Skeletal muscle cell (primary cell): ENCODE results near the gene COX7A2.

Experiments
- DNase-seq: peaks from one replicate; pipeline ENCODE4 v3.0.0-alpha.2; 2010; ENCODE audit warnings: low read depth
- H3K4me3 ChIP-seq: 2 replicates; pipeline ENCODE4 v1.5.1; 2011; ENCODE audit warnings: low read depth, mild to moderate bottlenecking, control low read depth, low read length, moderate library complexity

COX7A2 gene

DNA sequence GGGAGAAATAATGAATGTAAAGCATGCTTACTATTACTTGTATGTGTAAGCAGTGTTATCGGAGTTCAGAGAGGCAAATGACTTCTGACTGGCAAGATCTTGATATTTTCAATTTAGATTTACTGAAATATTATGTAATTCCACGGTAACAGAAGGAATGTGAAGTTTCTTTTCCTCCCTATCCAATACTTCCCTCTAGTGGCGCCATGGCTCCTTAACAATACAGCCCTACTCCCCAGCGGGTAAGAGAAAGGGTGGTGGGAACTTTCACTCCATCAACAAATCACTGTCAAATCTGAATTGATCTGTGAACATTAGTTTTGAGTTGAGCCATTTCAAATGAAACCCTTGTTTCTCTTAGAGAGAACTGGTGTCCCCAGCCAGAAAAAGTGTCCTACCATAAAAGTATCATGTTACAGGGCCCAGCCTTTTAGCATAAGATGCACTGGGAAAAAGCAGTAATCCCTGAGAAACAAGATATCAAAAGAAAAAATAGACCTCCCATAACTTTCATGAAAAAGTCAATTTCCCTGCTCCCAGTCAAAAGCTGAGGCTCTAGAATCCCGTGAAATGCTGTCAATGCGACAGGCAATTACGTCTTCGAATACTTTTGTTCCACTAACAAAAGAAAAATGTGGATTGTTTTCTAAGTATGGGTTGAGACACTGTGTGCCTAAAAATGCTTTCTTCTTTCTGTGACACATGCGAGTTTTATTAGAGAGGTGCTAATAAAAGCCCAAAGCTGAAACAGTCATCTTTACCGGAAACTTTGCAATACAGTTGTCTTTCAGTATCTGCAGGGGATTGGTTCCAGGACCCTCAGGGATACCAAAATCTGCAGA, 12.9 kb downstream of the COX7A2 start:
- no peak overlapping the region for H3K4me3 ChIP-seq
- no peak for DNase-seq

DNA sequence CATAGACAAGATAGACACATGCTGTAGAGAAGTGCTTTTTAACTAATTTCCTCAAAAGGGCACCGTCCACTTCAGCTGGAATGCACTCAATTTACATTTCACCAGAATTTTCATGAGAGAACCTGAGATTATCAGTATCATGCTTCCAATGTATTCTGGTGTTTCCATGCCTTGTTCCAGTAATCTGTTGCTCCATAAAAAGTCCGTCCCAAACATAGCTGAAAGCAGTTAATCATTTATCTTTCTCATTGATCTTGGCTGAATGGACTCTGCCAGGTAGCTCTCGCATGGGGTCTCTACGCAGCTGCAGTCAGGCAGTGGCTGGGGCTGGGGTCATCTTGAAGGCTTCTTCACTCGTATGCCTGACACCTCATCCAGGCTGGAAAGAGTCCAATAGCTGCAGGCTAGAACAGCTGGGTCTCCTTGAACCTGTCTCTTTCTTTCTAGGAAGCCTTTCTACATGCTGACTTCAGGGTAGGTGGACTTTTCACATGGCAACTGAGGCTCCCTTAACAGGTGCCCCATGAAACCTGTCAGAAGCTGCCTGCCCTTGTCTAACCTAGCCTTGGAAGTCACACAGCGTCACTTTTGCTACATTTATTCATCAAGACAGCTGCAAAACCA, 19.2 kb downstream of the COX7A2 start:
- no peak overlapping the region for H3K4me3 ChIP-seq
- DNase-seq: no peak

DNA sequence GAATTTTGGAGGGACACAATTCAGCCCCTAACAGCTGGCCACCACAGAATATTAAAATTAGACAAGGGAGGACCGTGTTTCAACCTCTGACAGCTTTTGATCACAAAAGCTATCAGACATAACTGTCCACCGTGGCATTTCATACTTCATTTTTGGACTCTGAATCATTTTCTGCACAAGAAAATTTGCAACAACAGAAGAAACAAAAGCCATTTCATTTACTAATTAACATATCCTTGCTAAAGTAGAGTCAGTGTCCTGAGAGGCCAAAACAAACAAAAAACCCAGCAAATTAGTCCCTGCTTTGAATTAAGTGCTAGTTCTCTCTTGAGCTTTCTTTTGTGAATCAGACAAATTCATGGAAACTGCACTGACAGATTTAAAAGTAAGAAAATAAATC, 20.2 kb downstream of the COX7A2 start:
- no peak for DNase-seq

DNA sequence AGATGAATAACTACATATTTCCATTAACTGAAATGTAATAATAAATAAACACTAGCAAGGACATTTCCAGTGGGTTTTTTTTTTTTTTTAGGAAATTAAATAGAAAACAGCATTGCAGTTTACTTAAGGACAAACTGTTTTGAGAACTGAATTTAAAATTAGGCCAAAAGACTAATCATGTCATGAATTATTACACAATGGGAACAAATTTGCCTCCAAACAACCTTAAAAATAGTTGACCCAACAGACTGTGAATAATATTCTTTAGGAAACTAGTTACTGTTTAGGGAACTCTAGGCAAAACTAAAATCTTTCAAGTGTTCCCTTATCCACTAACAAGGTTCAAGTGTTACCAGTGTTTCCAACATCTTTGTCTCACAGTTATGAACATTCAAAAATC, 21.3 kb downstream of the COX7A2 start:
- DNase-seq: no peak
- no peak overlapping the region for H3K4me3 ChIP-seq

More for the DNA sequence above, 20.2 kb downstream of the COX7A2 start:
- H3K4me3 ChIP-seq: no peak overlapping the region

DNA sequence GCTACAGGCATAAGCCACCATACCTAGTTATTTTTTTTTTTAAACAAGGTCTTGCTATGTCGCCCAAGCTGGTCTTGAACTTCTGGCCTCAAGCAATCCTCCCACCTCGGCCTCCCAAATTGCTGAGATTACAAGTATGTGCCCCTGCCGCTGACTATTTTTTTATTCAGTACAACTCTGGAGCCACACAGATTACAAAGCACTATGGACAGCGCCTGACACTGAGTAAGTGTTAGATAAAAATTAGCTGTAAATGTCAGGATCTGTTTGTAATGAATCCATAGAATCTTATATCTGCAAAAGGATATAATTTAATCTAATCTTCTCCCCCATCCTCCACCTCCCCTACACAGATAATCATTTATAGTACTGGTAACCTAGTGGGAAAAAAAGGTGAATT, 22.5 kb downstream of the COX7A2 start:
- no peak overlapping the region for H3K4me3 ChIP-seq
- no peak for DNase-seq

DNA sequence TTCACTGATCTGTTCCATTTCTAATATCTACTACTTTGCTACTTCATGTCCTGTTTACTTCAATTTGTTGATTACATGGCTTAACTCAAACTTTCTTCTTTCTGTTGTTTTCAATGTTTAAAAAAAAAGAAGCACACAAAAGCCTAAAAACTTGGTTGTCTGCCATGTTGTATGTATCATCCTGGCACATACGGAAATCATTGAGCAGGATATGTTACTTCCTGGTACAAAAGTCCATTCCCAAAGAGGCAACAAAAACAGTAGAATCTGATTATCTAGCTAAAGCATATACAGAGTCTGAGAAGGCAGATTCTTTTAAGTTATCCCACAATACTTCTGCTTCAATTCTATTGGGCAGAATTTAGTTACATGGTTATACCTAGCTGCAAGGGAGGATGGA, 23.2 kb downstream of the COX7A2 start:
- no peak for DNase-seq
- H3K4me3 ChIP-seq: no peak overlapping the region

DNA sequence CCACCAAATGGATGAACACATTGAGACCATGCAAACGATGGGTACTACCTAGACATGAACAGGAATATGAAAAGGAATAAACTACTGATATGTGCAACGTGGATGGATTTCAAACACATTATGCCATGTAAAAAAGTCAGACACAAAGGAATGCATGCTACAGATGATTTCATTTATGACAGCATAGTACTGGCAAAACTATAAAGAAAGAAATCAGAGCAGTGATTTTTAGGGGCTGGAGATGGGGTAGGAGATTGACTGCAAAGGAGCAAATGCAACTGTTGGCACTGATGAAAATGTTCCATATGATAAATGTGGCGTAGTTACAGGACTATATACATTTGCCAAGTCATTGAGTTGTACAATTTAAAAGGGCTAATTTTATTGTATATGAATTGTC, 24.3 kb downstream of the COX7A2 start:
- no peak overlapping the region for H3K4me3 ChIP-seq
- no peak for DNase-seq

DNA sequence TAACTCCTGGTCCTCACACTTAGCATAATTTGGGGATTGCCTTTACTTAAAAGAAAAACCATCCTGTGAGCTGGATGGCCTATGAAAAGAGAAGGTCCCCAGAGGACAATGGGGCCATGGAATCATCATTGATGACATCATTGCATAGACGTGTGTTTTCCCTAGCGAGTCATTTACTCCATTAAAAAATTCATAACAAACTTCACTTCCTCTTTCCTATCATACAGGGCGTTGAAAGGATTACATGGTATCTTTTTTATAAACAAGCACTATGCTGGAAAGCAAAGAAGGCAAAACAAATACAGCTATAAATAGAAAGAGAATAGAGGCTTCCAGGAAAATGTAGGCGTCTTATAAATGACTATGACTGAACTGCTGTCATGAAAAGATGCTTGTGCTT, 26.4 kb downstream of the COX7A2 start:
- DNase-seq: peak; percentile 56
- H3K4me3 ChIP-seq: no peak overlapping the region

DNA sequence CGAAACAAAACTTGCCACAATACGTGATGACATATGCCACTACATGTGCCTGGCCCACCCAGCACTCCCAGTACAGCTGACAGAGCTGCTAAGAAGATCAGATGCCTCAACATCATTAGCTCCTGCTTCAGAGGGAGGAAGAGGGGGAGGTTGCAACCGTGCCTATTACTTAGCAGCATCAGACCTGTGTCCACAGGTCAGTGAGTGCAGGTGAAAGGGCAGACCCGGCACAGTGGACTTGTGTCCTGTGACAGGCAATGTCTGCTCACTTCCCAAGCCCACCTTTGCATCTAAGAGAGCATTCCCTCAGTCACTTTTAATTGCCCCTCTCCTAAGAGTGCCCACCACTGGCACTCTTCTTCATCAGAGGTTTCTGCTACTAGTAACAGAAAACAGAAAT, 28.3 kb downstream of the COX7A2 start:
- no peak for DNase-seq
- no peak overlapping the region for H3K4me3 ChIP-seq

DNA sequence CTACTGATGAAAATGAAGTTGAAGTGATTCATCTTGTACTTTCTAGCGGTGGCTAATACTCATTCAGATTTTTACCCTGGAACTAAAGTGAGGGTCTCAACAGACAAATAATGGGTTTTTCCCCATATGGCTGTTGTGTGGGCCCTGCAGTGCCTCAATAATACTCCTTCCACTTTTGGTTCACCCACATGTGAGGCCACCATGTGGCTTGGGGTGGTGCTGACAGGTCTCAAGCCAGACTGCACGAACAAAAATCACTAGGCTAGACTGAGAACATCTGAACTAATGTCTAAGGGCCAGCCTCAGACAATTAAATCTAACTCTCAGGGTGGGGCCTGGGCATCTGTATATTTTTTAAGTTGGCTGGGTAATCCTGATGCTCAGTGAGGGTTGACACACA, 29.9 kb downstream of the COX7A2 start:
- no peak for DNase-seq
- H3K4me3 ChIP-seq: no peak overlapping the region

DNA sequence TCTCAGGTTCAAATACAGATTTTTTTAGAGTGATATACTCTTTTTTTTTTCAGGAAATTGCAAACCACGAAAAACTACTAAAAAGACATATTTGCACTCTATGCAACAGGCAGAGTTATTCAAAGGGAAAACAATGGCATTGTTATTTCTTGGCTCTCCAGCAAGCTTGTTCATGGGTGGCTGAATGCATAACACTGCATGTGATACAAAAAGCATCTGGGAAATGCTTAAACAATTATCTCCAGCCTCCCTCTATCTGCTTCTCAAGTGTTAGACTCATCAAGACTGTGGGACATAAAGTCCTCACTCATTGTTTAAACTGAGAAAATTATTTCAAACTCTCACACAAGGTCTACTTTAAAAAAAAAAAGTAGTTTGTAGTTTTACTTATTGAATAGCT, 30.5 kb downstream of the COX7A2 start:
- DNase-seq: no peak
- H3K4me3 ChIP-seq: no peak overlapping the region

DNA sequence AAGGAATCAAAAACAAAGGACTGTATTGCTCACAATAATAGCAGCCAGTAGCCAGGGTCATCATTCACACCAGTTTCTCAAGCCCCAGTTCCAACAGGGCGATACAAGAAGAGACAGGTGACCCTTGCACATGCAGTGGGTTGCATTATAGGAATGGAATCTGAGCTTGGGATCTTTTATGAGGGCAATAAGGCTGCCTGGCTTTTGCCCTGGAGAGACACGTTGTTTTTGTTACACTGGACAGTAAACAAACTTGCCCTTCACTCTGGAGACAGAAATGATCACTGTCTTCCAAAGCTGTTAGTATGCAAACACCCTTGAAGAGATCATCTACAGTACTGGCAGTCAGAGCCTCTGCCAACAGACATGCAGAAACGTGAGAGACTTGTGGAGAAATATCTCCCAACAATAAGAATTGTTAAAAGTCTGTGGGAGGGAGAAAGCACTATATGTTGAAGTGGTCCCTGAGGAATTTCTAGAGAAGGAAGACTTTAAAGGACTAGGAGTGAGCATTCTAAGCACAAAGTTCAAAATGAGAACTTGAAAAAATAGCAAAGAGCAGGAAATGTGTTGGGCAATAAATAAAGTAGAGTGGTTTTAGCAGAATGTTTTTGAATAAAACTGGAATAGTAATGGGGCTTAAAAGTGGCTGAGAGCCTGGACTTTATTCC, 31.5 kb downstream of the COX7A2 start:
- peak; percentile 48 for DNase-seq
- H3K4me3 ChIP-seq: no peak overlapping the region

DNA sequence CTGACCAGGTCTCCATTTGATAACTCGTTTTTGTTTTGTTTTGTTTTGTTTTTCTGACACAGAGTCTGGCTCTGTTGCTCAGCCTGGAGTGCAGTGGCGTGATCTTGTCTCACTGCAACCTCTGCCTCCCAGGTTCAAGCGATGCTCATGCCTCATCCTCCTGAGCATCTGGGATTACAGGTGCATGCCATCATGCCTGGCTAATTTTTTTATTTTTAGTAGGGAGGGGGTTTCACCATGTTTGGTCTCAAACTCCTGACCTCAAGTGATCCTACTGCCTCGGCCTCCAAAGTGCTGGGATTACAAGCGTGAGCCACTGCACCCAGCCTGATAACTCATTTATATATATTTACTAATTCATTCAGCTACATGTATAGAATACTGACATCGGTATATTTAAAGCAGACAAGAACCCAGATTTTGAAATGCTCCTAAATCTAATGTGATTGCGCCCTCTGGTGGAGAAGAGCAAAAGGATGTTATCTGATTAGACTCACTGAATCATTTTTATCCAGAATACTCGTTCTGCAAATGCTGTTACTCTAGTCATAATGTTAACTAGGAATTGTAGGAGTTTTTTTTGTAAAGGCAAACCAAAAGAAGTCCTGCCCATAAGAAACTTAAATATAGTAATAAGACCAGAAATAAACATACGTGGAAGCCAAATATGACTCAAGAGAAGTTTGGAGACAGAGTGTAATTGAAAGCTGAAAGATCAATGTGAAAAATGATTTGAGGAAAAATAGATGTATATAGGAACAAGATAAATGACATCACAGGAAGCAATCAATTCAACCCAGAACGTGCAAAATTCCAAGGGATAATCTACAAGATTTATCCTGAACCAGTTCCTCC, 32.5 kb downstream of the COX7A2 start:
- no peak overlapping the region for H3K4me3 ChIP-seq
- DNase-seq: no peak

DNA sequence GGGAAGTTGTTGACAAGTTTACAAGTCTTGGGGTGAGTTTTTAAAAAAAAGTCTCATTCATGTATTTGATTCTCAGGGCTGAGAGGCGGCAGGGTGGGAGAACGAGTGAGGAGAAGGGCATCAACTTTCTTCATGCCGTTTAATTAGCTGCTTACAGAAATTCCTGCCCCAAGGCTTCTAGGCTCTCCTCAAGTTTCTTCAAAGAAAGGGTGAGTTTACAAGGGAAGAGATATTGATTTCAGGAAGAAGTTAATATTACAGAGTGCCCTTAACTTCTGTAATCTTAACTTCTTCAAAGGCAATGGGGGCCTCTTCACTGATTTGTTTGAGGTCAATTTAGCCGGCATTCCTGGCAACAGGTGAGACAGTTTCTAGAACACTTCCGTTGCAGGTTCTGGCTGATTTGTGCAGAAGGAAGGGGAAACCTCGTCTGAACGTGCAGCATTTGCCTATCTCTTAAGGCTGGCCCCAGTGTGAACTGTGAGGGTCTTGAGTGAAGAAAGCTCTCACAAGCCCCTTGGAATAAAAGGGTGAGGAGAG, 34.3 kb downstream of the COX7A2 start:
- H3K4me3 ChIP-seq: no peak overlapping the region
- DNase-seq: no peak

DNA sequence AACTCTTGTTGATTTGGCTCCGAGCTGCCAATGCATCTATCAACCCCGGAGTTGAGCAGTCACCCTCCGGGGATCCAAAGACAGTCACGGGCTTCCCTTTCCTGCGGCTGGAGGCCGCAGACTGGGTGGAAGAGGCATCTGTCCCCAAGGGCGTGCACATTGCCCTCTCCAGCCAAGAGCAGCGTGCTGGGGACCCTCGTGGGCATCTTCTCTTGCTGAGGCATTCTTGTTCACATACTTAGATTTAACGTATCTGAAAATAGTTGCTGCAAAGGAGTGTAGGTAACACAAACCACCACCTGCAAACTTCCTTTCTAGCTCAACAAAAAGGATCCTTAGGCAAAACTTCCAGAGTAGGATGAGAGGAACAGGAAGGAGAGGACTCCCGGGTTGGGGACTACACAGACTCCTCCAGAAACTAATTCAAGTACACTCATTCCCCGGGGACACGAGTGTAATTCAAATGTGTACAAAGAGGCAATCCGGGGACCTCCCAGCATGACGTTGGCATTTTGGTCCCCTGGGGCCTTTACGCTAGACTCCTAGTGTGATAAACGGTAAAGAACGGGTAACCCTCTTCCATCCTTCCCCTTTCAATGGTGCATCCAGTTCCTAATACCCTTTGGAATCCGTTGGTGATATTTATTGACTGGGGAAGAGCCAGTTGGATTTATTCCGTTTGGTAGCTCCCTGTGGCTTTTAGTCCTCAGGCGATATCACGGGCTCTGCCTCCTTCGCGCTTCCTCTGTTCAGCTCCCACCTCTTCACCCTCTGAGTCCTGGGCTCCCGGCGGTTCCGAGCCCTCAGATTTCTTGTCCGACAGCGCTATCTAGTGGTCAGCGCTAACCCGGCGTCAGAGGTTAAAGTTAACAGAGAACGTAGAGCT, 35.1 kb downstream of the COX7A2 start:
- peak; percentile 51 for DNase-seq
- H3K4me3 ChIP-seq: peak overlapping the region; percentile 23

DNA sequence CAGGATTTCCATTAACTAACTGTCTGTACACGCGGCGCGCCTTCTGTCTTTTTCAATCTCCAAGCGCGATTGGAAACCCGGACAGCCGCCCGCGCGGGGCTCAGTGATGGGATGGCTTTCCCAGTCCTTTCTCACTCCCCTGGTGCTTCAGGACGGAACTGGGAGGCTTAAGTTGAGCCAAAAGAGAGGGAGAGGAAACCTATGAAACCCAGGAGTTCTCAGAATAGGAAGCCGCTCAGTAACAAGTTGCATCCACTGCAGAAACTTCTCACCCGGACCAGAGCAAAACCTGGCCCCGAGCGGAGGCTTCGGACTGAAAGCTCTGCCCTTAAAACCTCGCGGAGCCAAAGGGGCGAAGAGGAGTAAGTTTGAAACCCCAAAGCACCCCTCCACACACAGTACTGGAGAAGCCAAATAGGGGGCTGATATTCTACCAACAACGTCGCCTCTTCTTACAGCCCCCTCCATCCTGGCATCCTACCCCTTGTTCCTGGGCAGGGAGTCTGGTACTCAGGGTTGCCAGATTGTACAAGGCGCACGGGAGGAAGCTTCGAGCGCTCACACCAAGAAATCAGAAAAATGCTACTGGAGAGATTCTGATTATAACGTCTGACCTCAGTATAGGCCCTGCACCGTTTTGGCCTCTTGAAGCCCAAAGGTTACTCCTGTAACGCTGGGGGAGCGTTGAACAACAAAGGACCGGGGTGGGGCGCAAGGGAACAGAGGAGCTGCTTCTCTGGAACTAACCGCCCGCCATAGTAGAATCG, 36.8 kb downstream of the COX7A2 start:
- H3K4me3 ChIP-seq: peak overlapping the region; percentile 90
- DNase-seq: no peak

DNA sequence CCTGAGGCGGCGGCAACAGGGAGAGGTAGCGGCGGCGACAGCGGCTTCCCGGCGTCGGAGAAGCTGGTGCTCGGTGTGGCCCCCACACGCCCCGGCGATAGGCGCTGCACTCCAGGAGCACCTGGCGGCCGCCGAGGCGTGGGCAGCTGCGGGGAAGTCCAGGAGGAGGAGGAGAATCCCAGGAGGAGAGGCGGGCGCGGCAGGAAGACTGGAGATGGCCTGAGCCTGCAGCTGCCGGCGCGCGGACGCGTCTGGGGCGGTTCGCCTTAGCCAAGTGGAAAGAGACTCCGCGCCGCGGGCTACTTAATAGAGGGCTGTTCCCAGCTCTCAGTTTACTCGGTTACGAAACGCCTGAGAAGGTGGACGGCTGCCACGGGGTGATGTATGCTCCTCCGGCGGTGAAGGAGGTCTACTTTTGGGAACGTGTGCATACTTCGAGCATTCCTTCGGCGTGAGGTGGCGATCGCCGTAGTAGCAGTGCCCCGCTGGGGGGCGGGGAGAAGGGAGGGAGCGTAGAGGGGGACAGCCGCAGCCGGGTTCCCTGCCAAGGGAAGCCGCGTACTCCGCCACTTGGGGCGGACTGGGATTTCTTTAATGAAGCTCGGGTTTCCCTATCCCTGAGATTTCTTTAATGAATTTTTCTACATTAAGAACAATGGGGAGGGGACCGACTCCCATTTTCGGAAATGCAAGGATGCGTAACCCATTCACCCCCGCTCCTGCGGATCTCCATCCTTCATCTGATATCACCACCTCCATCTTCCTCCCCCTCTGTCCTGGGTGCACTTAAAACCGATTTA, 37.6 kb downstream of the COX7A2 start, which contains the start of gene COL12A1:
TSS of gene COL12A1 (minus strand) at position 278 of the 800 bp plus-strand sequence. CDS start 3,261 bp downstream, outside the sequence.
- DNase-seq: peak; percentile 99
- peak within 1 kb of the TSS; percentile 90 for H3K4me3 ChIP-seq
